HG03575 (cell line): ENCODE measurements around the gene MYADML2.

Source experiments
- ATAC-seq: cut with Tn5 transposase; IDR thresholded peaks from one replicate; pipeline ENCODE4 v1.9.1; 2021; ENCODE audit not compliant: unreplicated experiment, insufficient number of reproducible peaks, low FRiP score; ENCODE audit errors: extremely low read depth

Gene MYADML2

DNA sequence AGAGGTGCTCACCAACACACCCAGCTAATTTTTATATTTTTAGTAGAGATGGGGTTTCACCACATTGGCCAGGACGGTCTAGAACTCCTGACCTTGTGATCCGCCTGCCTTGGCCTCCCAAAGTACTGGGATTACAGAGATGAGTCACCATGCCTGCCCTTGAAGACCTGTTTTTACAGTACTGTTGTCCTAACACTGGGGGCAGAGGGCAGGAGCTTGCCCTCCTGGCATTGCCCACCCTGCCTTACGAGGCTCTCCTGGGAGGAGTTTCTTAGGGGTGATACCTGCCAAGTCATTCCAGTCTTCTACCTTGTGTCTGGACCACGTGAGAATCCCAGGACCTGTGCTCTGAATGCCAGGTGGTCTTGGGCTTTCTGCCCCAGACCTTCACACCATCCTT lies 33.1 kb upstream of the MYADML2 start:
- no peak for ATAC-seq

DNA sequence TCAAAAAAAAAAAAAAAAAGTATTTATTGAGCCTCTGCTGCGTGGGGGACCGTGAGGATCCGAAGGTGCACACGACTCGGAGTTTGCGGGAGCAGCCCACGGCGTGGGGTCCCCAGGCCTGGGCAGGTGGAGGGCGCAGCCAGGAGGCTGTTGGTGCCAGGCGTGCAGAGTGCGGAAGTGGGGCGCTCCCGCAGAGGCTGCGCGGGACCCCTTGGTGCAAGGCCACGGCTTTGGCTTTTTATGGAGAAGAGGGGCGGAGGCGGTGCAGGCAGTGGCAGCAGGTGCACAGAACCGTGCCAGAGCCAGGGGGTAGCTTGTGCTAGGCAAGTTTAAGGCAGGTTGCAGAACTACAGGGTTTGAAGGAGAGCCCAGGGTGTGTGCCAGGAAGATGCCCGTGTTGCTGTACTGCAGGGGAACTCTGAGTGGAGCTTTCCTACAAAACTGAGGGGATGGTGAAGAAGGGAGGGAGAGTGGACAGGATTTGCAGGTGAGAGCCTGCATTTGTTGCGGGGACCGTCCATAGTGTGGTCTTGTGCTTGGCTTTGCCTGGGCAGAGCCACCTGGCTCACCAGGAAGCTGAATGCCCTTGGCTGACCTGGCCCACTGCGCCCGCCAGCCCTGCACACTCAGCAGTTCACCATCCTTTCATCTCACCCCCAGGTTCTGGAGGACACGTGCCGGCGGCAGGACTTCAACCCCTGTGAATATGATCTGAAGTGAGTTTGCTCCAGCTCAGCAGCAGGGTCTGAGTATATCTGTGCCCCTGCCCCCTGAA lies 31.7 kb upstream of the MYADML2 start:
- ATAC-seq, result no peak

DNA sequence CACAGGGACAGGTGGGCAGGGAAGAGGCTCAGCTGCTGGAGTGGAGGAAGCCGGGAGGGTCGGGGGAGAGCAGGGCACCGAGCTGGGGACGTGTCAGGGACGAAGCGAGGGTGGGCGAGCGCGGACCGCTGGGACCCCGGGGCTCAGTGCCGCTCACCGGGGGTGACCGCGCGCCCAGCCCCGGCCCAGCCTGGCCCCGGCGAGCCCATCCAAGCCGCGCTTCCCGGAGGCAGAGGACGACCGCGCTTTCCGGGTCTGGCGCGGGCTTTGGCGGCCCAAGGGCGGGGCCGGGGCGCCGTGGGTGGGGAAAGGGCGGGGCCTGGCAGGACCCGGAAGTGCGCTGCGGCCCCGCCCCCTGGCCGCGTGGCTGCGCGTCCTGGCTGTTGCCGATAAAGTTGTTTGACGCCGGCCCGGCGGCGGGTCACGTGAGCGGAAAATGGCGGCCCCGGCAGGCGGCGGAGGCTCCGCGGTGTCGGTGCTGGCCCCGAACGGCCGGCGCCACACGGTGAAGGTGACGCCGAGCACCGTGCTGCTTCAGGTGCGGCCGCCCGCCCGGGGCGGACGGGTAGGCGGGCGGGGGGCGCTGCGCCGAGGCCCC lies 30.3 kb upstream of the MYADML2 start, which contains the start of gene ASPSCR1:
Gene ASPSCR1 (plus strand): TSS at position 419 of the 598 bp plus-strand sequence. CDS start 18 bp downstream, at position 437.
- ATAC-seq, result no peak

DNA sequence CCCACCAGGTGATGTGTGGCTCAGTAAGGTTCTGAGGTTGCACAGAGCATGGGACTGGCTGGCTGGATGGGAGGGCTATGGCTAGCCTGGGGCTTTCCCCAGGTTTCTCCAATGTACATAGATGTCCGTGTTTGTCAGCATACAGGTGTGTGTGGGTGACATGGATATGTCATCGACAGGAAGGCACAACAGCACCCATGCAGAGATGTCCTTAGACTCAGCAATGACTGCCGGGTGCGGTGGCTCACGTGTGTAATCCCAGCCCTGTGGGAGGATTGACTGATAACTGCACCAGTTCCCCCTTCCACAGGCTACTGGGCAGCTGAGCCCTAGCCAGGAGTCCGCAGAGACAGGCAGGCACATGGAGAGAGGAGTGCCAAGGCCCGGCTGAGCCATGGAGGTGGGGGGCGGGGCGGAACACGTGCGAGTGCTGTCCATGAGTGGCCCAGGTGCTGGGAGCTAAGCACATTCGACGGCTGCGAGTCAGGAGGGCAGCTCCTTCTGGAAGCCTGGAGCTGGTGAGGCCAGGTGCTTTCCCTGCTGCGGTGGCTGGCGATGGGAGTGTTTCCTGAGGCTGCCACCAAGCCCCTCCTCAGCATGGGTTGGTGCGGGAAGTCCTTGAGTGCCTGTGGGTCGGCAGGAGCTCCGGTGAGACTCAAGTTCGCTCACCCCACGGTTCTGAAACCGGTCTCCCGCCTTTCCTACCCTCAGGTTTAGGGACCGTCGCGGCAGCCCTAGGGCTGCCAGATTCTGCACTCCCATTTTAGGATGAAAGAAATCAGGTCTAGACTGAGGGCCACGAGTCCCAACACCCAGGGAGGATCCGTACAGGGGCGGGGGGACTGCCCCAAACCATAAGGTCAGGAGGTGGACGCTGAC lies 29.5 kb upstream of the MYADML2 start:
- no peak for ATAC-seq

DNA sequence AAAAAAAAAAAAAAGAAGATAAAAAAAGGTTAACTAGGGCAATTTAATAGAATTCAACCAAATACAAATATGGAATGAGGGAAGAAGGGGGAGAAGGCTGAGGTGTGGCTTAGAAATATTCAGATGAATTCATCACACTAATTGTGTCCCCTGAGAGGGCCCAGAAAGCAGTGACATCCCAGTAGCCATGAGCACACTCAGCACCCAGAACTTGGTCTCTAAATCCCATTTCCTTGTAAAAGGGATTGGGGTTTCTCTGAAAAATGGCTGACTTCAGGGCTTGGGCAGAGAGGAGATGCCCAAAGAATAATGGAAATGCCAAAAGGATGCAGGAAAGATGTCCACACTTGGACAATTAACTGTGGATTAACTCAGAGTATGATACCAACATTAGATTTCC lies 26.4 kb upstream of the MYADML2 start:
- ATAC-seq, result no peak

DNA sequence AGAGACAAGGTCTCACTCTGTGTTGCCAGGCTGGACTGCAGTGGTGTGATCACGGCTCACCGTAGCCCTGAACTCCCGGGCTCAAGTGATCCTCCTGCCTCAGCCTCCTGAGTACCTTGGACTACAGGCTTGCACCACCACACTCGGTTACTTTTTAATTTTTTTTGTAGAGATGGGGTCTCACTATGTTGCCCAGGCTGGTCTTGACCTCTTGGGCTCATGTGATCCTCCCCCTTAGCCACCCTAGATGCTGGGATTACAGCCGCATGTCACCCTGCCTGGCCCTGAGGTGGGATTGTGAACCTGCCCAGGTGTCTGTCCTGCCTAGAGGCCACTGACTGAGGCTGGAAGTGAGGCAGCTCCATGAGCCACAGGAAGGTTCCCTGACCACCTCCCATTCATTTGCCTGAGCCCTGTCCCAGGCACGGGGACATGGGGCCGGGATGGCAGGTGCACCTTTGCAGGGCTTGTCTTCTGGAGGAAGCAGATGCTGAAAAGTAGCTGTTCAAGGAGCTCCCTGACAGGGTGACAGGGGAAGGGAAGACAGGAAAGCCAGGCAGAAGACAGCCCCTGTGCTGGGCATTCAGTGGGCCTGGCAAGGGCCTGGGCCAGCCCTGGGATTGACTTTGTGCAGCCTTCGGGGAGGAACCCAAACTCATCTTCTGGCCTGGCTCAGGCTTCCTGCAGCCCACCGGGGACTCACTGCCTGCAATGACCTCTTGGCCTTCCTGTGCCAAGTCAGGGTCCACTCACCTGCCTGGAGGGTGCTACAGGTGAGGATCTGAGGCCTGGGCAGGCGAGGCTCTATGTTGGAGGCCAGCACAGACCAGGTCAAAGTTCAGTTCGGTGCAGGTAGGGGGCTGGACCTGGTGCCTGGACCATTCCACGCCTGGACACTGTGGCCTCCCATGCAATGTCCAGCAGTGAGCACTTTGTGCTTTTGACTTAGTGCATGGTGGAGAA lies 22.1 kb upstream of the MYADML2 start:
- no peak for ATAC-seq

DNA sequence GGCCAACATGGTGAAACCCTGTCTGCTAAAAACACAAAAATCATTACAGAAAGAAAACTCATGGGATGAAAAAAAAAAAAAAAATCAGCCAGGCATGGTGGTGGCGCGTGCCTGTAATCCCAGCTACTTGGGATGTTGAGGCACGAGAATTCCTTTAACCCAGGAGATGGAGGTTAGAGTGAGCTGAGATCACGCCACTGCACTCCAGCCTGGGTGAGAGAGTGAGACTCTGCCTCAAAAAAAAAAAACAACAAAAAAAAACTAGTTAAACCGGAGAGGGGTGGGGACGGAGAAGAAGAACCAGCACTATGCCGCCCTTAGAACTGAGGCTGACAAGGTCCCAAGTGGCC lies 21.3 kb upstream of the MYADML2 start:
- ATAC-seq, result no peak

DNA sequence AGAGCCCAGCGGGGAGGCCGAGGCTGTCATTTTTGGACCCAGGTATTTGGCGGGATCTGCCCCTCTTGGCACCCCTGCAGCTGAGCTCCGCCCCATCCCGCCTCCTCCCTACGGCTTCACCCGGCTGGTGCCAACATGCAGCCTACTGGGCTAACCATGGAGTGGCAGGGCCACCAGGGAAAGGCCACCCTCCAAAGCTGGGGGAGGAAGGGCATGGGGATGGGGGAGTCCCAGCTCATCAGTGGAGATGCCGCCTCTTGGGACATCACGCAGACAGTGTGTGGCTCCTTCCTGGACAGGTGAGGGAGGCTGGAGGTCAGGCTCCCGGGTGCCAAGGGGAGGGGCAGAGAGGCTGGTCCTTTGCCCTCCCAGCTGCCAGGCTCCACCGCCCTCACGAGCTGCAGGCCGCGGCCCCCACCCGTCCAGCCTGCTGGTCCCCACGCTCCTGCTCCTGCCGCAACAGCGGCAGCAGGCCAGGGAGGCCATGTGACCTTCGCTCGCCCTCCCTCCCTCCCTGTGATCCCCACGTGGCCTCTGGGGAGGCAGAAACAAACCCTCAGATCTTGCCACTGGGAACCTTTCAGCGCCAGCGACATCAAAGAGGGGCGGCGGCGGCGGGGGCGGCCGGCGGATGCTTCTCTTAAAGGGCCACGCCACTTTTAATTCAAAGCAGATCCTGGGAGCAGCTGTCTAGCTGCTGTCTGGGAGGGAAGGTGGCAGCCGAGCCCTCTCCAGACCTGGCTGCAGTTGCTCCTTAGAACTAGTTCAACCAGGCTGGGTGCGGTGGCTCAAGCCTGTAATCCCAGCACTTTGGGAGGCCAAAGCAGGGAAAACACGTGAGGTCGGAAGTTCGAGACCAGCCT lies 20.7 kb upstream of the MYADML2 start:
- no peak for ATAC-seq

DNA sequence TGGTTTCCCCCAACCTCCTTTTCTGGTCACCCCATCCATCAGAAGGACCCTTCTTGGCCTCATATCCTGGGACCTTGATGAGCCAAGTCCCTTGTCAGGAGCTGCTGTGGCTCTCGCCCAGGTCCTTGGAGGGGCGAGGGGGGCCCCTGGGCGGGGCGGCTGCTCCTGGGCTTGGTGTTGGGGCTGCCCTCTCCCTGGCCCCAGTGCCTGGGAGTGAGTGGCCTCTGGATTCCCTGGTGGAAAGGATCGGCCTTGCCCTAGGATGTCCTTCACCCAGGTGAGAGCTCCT lies 20.2 kb upstream of the MYADML2 start:
- no peak for ATAC-seq

DNA sequence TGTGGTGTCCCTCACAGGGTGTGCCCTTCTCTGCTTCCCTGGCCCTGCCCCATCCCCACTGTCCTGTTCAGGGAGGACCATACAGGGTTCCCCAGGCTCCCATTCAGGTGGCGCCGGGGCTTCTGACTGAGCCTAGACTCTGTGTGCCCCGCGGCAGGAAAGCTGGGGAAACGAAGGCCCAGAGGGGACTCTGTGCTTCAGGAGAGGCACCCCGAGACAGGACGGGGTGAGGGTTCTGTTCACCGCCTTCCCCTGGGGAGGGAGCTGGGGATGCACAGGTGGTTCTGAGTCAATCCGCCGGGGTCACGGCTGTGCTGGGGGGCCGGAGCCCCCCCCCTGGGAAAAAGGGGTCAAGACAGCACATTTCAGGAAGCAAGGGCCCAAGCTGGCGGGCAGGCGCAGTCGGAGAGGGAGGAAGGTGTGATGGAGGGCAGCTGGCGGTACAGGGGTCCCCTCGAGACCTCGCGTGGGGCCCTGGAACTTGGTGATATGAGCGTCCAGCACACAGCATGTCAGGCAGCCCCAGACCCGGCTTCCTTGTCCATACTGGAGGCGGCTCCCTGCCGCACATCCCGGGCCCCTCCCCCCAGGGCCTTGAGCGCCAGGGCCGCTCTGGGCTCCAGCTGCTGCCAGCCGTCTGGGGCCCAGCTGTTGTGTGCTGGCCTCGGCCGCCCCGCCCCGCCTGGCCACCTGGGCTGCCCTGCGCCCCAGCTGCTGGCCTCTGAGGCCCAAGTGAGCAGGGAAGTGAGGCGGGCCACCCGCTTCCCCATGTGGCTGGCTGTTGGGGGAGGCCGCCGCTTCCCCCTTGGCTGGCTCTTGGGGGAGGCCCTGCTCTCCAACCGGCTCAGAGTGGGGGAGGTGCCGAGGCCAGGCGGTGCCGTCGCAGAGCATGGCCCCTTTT lies 19.6 kb upstream of the MYADML2 start:
- ATAC-seq, result no peak

DNA sequence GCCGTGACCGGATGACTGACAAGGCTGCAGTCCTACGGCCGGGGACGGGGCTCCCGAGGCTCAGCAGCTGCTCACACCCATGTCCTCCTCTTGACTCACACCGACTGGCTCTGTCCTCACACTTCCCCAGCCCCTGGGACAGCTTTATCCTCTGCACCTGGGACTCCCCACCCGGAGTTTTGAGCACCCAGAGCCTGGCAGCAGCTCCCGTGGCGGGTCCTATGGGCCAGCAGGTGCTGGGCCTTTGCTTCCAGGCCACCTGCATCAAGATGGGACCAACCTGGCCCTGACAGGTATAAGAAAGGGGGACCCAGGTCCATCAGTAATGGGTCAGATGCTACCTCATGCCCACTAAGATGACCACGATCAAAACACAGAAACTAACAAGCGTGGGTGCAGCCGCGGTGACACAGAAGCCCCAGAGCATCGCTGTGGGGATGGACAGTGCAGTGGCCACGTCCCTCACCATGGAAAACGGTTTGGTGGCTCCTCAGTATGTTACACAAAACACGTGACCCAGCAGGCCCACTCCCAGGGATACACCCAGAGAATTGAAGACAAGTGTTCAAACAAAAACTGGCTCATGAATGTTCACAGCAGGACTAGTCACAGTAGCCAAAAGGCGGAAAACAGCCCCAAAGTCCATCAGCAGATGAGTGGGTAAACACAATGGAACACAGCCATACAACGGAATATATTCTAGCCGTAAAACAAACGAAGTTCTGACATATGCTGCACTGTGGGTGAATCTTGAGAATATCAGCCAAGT lies 17.2 kb upstream of the MYADML2 start:
- no peak for ATAC-seq

DNA sequence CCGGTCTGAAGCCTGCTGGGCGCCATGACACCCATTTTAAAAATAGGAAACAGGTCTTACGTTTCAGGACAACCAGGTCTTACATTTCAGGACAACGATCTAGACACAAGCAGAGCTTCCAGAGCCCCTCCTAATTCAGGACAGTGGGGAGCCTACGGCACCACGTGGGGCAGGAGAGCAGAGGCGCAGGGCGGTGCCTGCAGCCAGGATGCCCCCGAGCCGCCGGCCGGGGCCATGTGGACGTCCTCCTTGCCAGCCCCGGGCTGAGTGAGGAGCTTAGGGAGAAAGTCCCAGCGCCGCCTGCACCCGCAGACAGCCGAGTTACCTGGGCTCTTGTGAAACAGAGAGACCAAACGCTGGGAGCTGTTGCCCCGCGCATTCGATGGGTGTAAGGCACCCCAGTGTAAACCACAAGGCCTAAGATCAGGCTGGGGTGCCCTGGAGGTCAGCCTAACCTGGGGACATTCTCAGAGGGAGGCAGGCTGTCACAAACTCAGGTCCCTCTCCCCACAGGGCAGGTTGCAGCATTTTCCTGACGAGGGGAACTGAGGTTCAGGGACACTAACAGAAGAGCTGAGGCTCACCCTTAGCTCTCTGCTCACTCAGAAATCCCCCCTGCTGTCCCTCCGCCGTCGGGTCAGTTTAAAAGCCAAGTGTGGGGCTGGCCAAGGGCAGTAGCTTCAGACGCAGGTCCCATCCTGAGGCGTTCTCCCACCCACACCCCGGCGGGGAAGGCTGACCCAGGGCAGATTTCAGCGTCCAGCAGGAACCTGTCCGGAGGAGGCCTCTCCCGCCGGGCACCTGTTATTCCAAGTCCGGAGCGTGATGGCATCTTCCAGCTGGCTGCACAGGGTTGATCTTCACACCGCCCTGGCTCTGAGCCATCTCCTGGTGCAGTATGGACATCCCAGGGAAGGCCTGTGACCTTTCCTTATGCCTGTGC lies 15.7 kb upstream of the MYADML2 start:
- no peak for ATAC-seq

DNA sequence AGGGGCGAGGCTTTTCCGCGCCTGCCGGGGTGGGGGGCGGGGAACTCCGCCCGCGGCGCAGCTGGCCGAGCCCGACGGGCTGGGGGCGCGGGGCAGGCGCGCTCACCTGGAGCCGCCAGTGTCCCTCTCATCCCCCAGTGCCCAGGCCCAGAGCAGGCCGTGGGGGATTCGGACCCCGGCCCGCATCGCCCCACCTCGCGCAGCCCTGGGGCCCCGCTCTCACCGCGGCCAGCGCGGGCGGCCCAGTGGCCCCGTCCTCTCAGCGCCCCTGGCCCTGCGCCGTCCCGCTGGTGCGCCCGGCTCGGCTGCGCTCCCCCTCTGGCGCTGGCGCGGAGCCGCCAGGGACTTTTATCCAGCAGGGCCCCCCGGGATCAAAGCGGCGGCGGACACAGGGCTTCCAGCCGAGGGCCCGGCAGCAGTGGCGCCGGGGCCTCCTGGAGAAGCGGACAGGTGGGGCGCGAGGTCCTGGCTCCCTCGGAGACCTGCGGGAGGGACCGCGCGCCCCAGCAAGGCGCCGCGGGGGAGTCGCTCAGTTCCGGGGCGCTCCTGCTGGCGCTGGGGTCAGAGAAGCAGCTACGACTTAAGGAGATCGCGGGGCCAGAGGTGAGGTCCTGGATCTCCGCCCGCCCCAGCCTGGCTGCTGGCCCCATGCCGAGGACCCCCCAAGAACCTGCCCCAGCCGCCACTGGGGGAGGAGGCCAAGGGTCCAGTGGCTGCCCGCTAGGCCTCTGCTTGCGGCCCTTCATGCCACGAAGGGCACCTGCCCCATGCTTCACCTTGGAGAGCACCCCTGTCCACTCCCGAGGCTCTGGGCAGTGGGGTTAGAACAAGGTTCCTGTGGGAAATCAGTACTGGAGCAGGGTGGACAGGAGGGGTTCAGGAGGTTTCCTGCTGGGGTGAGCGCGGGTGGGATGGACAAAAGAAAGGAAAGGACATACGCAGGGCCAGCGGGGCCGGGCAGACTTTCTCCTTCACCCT lies 14.8 kb upstream of the MYADML2 start:
- no peak for ATAC-seq

DNA sequence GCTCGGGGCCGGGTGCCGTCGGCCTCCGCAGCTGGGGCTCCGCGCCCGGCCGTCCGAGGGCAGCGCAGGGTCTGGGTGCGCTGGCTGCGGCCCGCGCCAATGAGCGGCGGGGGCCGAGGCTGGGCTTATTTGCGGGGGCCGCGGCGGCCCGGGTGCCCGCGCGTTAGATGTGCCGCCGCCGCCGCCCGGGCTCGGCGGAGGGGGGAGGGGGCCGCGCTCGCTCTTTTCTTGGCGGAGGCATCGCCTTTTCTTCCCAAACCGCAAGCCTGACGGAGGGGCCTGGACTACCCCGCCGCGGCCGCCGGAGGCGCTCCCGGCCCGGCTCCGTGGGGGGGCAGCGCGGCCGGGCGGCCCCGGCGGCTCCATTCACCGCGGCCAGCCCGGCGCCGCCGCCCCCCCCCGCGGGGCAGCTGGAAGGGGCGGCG lies 14.1 kb upstream of the MYADML2 start, which contains the start of gene NOTUM:
Gene NOTUM (minus strand): TSS at position 101 of the 425 bp plus-strand sequence. CDS start 278 bp downstream, outside the sequence.
- ATAC-seq, result no peak
